Endothelial cell of umbilical vein (primary cell): ENCODE results near the gene ANO6. TPM values are rescaled to one million over a fixed set of nuclear protein-coding genes. Genes with fewer than 3 reads are reported as not detected.
A peak's percentile ranks its signal among the peaks of the same experiment; 100 is the strongest.

Experiments used
- BruUV-seq: library from RNA; stranded (reverse); fragments of 400-500 nt; replicated peaks from 2 replicates; lab custom pipeline; 2021; lab: Mats Ljungman, UMichigan
- CTCF ChIA-PET: fragments of 300-600, 350-600 bp; sonication (Branson Sonifier 250); formaldehyde crosslinking; loops from one replicate; lab custom pipeline; 2021; ENCODE audit warnings: antibody characterized with exemption, inconsistent platforms; lab: Charles Lee
- POLR2A ChIA-PET: fragments of 300-600, 350-600 bp; sonication (Branson Sonifier 250); formaldehyde crosslinking; loops from one replicate; lab custom pipeline; 2021; ENCODE audit warnings: antibody characterized with exemption, inconsistent platforms; lab: Charles Lee
- DNase-seq: peaks from one replicate; pipeline ENCODE4 v3.0.0-alpha.2; 2011; ENCODE audit warnings: low read depth, low spot score
- FAIRE-seq: peaks from 2 replicates; lab custom pipeline; 2011; peaks lifted over from hg19 to GRCh38; lab: Jason Lieb, UNC
- H2AFZ ChIP-seq: 2 replicates; pipeline ENCODE4 v1.6.0; 2012; ENCODE audit warnings: low read depth, low read length, control low read depth, inconsistent platforms
- H3K27ac ChIP-seq: 2 replicates; pipeline ENCODE4 v1.5.1; 2011; ENCODE audit warnings: low read depth, mild to moderate bottlenecking, control low read depth, low read length, moderate library complexity; ENCODE audit not compliant: insufficient read depth
- H3K27me3 ChIP-seq, 2 experiments: 2 replicates each; pipeline versions ENCODE4 v1.6.0 to v1.6.1; 2011; ENCODE audit warnings: low read length in 2 of 2, mixed read lengths in 1 of 2; ENCODE audit not compliant: control insufficient read depth in 2 of 2, insufficient read depth in 2 of 2
- H3K36me3 ChIP-seq, 2 experiments: 2 replicates in 1 of 2; 3 replicates in 1 of 2; pipeline ENCODE4 v1.5.1; 2011; ENCODE audit warnings: low read length in 2 of 2, mild to moderate bottlenecking in 1 of 2, moderate library complexity in 1 of 2; ENCODE audit not compliant: control insufficient read depth in 2 of 2, insufficient read depth in 2 of 2; ENCODE audit errors: extremely low read depth in 1 of 2
- H3K4me1 ChIP-seq: 3 replicates; pipeline ENCODE4 v1.5.1; 2011; ENCODE audit warnings: mild to moderate bottlenecking, low read length; ENCODE audit not compliant: control insufficient read depth, insufficient read depth; ENCODE audit errors: extremely low read depth
- H3K4me2 ChIP-seq: 2 replicates; pipeline ENCODE4 v1.6.1; 2011; ENCODE audit warnings: low read length, control low read depth, mixed read lengths; ENCODE audit not compliant: insufficient read depth
- H3K4me3 ChIP-seq, 3 experiments: fragments of 200-600 bp in 1 of 3; sonication (generic), shearing (Covaris generic) in 1 of 3; replicated peaks in 1 of 3; 2 replicates each; pipeline ENCODE4 v1.5.1; 2011 to 2016; ENCODE audit warnings: control low read depth in 3 of 3, low read length in 3 of 3, mild to moderate bottlenecking in 2 of 3, inconsistent platforms in 1 of 3, low read depth in 1 of 3, moderate library complexity in 1 of 3; ENCODE audit not compliant: insufficient read depth in 1 of 3
- H3K79me2 ChIP-seq: 2 replicates; pipeline ENCODE4 v1.6.0; 2012; ENCODE audit warnings: low read length, inconsistent platforms; ENCODE audit not compliant: control insufficient read depth, insufficient read depth
- H3K9ac ChIP-seq: replicated peaks from 2 replicates; pipeline ENCODE3; 2011; ENCODE audit warnings: low read length, control low read depth; ENCODE audit not compliant: insufficient read depth; ENCODE audit errors: extremely low read depth
- H3K9me1 ChIP-seq: replicated peaks from 3 replicates; pipeline ENCODE4 v1.6.0; 2011; ENCODE audit warnings: mild to moderate bottlenecking, low read length; ENCODE audit not compliant: control insufficient read depth, insufficient read depth; ENCODE audit errors: extremely low read depth
- H3K9me3 ChIP-seq: replicated peaks from 2 replicates; pipeline ENCODE4 v1.5.1; 2012; ENCODE audit warnings: low read length, inconsistent platforms; ENCODE audit not compliant: control insufficient read depth, insufficient read depth
- H4K20me1 ChIP-seq: replicated peaks from 2 replicates; pipeline ENCODE3; 2011; ENCODE audit warnings: mild to moderate bottlenecking, low read length; ENCODE audit not compliant: control insufficient read depth, insufficient read depth; ENCODE audit errors: extremely low read depth
- EZH2 ChIP-seq: IDR thresholded peaks from 2 replicates; pipeline ENCODE4 v1.6.1; 2012; ENCODE audit warnings: borderline replicate concordance, low read depth, mild to moderate bottlenecking, moderate library complexity, low read length, inconsistent platforms; ENCODE audit not compliant: severe bottlenecking
- FOS ChIP-seq: IDR thresholded peaks from 2 replicates; pipeline ENCODE4 v1.6.1; 2011; ENCODE audit warnings: mild to moderate bottlenecking, low read length, moderate library complexity, borderline replicate concordance; ENCODE audit not compliant: insufficient read depth
- GATA2 ChIP-seq: IDR thresholded peaks from 2 replicates; pipeline ENCODE4 v1.7.0; 2011; ENCODE audit warnings: low read depth, mild to moderate bottlenecking, moderate library complexity, mixed read lengths, low read length; ENCODE audit not compliant: insufficient read length, insufficient read depth
- JUN ChIP-seq: IDR thresholded peaks from 2 replicates; pipeline ENCODE4 v1.6.1; 2011; ENCODE audit warnings: borderline replicate concordance, low read depth; ENCODE audit not compliant: insufficient read length, insufficient read depth
- MAX ChIP-seq: IDR thresholded peaks from 2 replicates; pipeline ENCODE4 v1.6.1; 2011; ENCODE audit not compliant: insufficient read depth, insufficient read length
- MYC ChIP-seq: IDR thresholded peaks from one replicate; pipeline ENCODE4 v1.6.1; 2011; ENCODE audit warnings: mild to moderate bottlenecking, low read depth, low read length
- POLR2A ChIP-seq: IDR thresholded peaks from 2 replicates; pipeline ENCODE4 v1.6.1; 2012; ENCODE audit warnings: low read depth, mild to moderate bottlenecking, control low read depth, low read length
- POLR2AphosphoS5 ChIP-seq: IDR thresholded peaks from 2 replicates; pipeline ENCODE4 v1.6.1; 2012; ENCODE audit warnings: low read depth, mild to moderate bottlenecking, control low read depth, low read length, moderate library complexity; ENCODE audit not compliant: insufficient read depth
- dilution Hi-C: fragments of 300-500 bp; cut with MboI; formaldehyde crosslinking; loops from one replicate; pipeline ENCODE4 v1.15.0; 2019; ENCODE audit warnings: low sequenced_read_pairs; ENCODE audit not compliant: extremely low pct_ligation_motif_present
- intact Hi-C: fragments of 100-400 bp; cut with micrococcal nuclease; formaldehyde crosslinking; loops from one replicate; pipeline ENCODE4 v1.10.0; 2022
- polyA plus RNA-seq, 4 experiments: library from polyadenylated mRNA; depleted of rRNA in 3 of 4; stranded (reverse) in 3 of 4; unstranded in 1 of 4; fragments of >200 nt; gene quantifications; 2 replicates each; pipeline versions ENCODE4 v1.2.1 to v1.2.3, GENCODE V29; 2011 to 2012; ENCODE audit warnings: missing spikeins in 1 of 4
- total RNA-seq: library from RNA; stranded (reverse); gene quantifications from 2 replicates; pipeline ENCODE4 v1.2.3, GENCODE V29; 2021
- TF ChIP-seq, protein P1 (sequence below), 2 donors: IDR thresholded peaks; 1 replicate in 1 of 2; 2 replicates in 1 of 2; pipeline ENCODE4 v1.5.1; 2011; ENCODE audit warnings: low read length in 2 of 2, mild to moderate bottlenecking in 2 of 2, moderate library complexity in 2 of 2, control low read depth in 1 of 2, inconsistent platforms in 1 of 2, low read depth in 1 of 2; ENCODE audit not compliant: insufficient read depth in 1 of 2; ENCODE audit errors: extremely low read depth in 1 of 2

ANO6 gene
- total and polyA plus RNA-seq, 2 donors (not counting 3 experiments of a cell fraction or from before 2014, with no cell fraction given): 21.3 to 67.6 TPM

DNA sequence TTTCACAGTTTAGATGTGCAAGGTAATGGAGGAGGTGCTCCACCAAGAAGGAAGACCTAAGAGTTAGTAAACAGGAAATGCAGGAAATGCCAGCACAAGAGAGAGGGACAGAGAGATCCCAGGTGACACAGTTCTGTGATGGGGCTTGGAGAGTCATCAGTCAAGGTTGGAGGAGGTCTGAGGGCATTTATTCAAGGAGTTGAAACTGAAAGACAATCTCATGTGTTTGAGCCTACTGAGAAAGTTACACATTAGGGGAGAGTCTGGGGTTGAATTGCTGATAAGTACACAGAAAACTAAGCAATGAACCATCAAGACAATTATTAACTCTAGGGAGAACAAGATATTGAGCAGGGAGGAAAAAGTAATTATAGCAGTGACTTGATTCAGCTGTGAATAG is 138.5 kb downstream of the ANO6 start:
- Histone ChIP-seq H3K9me3 (no peaks in the 10 kb centered on the region), H3K27me3 (no peaks in the 10 kb centered on the region), H4K20me1 (no peaks in the 10 kb centered on the region), H3K9ac (no peak overlapping the region), H3K4me2 (peak overlapping the region; percentile 14), H3K27ac (no peak overlapping the region), H3K36me3 (peaks cover 0 to 9% of the 10 kb centered on the region in 2 experiments), H3K9me1 (no peaks in the 10 kb centered on the region), H2AFZ (no peak overlapping the region), H3K79me2 (no peaks in the 10 kb centered on the region), H3K4me3 (no peak overlapping the region), H3K4me1 (peaks cover 19% of the 10 kb centered on the region)
- no peak for TF ChIP-seq POLR2A
- no peak for TF ChIP-seq MYC
- TF ChIP-seq GATA2: no peak
- TF ChIP-seq, protein P1, sequence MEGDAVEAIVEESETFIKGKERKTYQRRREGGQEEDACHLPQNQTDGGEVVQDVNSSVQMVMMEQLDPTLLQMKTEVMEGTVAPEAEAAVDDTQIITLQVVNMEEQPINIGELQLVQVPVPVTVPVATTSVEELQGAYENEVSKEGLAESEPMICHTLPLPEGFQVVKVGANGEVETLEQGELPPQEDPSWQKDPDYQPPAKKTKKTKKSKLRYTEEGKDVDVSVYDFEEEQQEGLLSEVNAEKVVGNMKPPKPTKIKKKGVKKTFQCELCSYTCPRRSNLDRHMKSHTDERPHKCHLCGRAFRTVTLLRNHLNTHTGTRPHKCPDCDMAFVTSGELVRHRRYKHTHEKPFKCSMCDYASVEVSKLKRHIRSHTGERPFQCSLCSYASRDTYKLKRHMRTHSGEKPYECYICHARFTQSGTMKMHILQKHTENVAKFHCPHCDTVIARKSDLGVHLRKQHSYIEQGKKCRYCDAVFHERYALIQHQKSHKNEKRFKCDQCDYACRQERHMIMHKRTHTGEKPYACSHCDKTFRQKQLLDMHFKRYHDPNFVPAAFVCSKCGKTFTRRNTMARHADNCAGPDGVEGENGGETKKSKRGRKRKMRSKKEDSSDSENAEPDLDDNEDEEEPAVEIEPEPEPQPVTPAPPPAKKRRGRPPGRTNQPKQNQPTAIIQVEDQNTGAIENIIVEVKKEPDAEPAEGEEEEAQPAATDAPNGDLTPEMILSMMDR (IDR thresholded peaks at IDR 0.05; ENCODE audit: extremely low read depth in 1 of 2, insufficient read depth in 1 of 2, low read depth in 1 of 2, low read length in 2 of 2): no peak
- no peak for TF ChIP-seq EZH2
- no peak for TF ChIP-seq FOS
- no peak for TF ChIP-seq POLR2AphosphoS5
- TF ChIP-seq JUN: no peak
- no peak for TF ChIP-seq MAX
- BruUV-seq: no TSS peak
- ChIA-PET CTCF (interaction anchor here (0.7 to 2.8 kb wide), 4 partner anchors 8 to 34 kb away, joined by 3 to 10 read pairs (median 6); no protein-coding TSS in a partner anchor), POLR2A (no interaction called here)
- DNase-seq: no peak
- intact Hi-C loops: no loop called here
- dilution Hi-C loops: no loop called here
- no peak for FAIRE-seq
